Left ventricle myocardium inferior (tissue), 1 donor: ENCODE data around the gene PLCB1. TPM values are rescaled to one million over a fixed set of nuclear protein-coding genes. Genes with fewer than 3 reads are reported as not detected.

Experiments used
- DNase-seq: peaks from one replicate; pipeline ENCODE4 v3.0.0-alpha.2; 2020
- H3K27ac ChIP-seq: fragments of 200-600 bp; replicated peaks from 2 replicates; pipeline ENCODE4 v1.8.0; 2021
- H3K27me3 ChIP-seq: fragments of 200-600 bp; 2 replicates; pipeline ENCODE4 v1.8.0; 2021; ENCODE audit warnings: low read depth
- H3K36me3 ChIP-seq: fragments of 200-600 bp; 2 replicates; pipeline ENCODE4 v1.8.0; 2021
- H3K4me1 ChIP-seq: fragments of 200-600 bp; 2 replicates; pipeline ENCODE4 v1.8.0; 2021
- H3K4me3 ChIP-seq: fragments of 200-600 bp; 2 replicates; pipeline ENCODE4 v1.8.0; 2021; ENCODE audit warnings: mild to moderate bottlenecking, moderate library complexity
- H3K9me3 ChIP-seq: fragments of 200-600 bp; replicated peaks from 2 replicates; pipeline ENCODE4 v1.8.0; 2021
- CTCF ChIP-seq: fragments of 200-600 bp; IDR thresholded peaks from 2 replicates; pipeline ENCODE4 v1.8.0; 2021; ENCODE audit warnings: antibody characterized with exemption, mild to moderate bottlenecking, borderline replicate concordance
- intact Hi-C: fragments of 100-400 bp; cut with micrococcal nuclease; formaldehyde crosslinking; loops from one replicate; pipeline ENCODE4 v1.11.0; 2022
- total RNA-seq: library from RNA; stranded (reverse); fragmentation: NEBNext Ultra II Directional; extraction: Animal tissue kit (Norgen Biotek cat#: 25700); gene quantifications from one replicate; pipeline ENCODE4 v1.2.1, GENCODE V29; 2021
- donor health status: DM: no; HTN: yes; CAD: no; lungs with severe emphysema.

Gene PLCB1
- total RNA-seq, 1 donor from 2014 or later = 6.0 TPM

GRCh38 chr20:8654486-8654885 lies 522.4 kb downstream of the PLCB1 start:
- Histone ChIP-seq H3K4me1 (peaks cover 33% of the 10 kb centered on the region), H3K9me3 (no peaks in the 10 kb centered on the region), H3K27me3 (no peaks in the 10 kb centered on the region), H3K36me3 (no peaks in the 10 kb centered on the region), H3K4me3 (no peak overlapping the region), H3K27ac (no peak overlapping the region)
- no peak for TF ChIP-seq CTCF
- DNase-seq = no peak
- intact Hi-C loops = no loop called here

GRCh38 chr20:8656335-8656734 lies 524.3 kb downstream of the PLCB1 start:
- DNase-seq = no peak
- H3K27me3 ChIP-seq = no peaks in the 10 kb centered on the region
- no peaks in the 10 kb centered on the region for H3K9me3 ChIP-seq
- no peak overlapping the region for H3K4me3 ChIP-seq
- peaks cover 30% of the 10 kb centered on the region for H3K4me1 ChIP-seq
- no peaks in the 10 kb centered on the region for H3K36me3 ChIP-seq
- H3K27ac ChIP-seq = peak overlapping the region; percentile 47
- TF ChIP-seq CTCF = no peak
- intact Hi-C loops = no loop called here

GRCh38 chr20:8657664-8658063 lies 525.6 kb downstream of the PLCB1 start:
- intact Hi-C loops = no loop called here
- Histone ChIP-seq H3K4me1 (peaks cover 22% of the 10 kb centered on the region), H3K36me3 (no peaks in the 10 kb centered on the region), H3K27me3 (no peaks in the 10 kb centered on the region), H3K27ac (no peak overlapping the region), H3K9me3 (no peaks in the 10 kb centered on the region), H3K4me3 (no peak overlapping the region)
- DNase-seq = no peak
- no peak for TF ChIP-seq CTCF

GRCh38 chr20:8658103-8658502 lies 526.0 kb downstream of the PLCB1 start:
- intact Hi-C loops = no loop called here
- no peak overlapping the region for H3K27ac ChIP-seq
- TF ChIP-seq CTCF = no peak

GRCh38 chr20:8661229-8661952 lies 529.3 kb downstream of the PLCB1 start:
- Histone ChIP-seq H3K4me3 (no peak overlapping the region), H3K27ac (no peak overlapping the region), H3K4me1 (peaks cover 30% of the 10 kb centered on the region), H3K9me3 (no peaks in the 10 kb centered on the region), H3K27me3 (no peaks in the 10 kb centered on the region), H3K36me3 (no peaks in the 10 kb centered on the region)
- TF ChIP-seq CTCF = no peak
- DNase-seq = no peak
- intact Hi-C loops = no loop called here

More at GRCh38 chr20:8658103-8658502, 526.0 kb downstream of the PLCB1 start:
- no peak for DNase-seq
- H3K27me3 ChIP-seq = no peaks in the 10 kb centered on the region
- H3K4me1 ChIP-seq = peaks cover 22% of the 10 kb centered on the region
- H3K4me3 ChIP-seq = no peak overlapping the region
- no peaks in the 10 kb centered on the region for H3K36me3 ChIP-seq
- H3K9me3 ChIP-seq = no peaks in the 10 kb centered on the region
